Activated CD8-positive, alpha-beta memory T cell treated with anti-CD3 and anti-CD28 coated beads, Interleukin-2, amount 10 ng/mL, durations not matched to agents 7 days and 5 days (primary cell): Measurements from ENCODE around the gene PTPRN2. TPM values are rescaled to one million over a fixed set of nuclear protein-coding genes. Genes with fewer than 3 reads are reported as not detected.

Source experiments
- ATAC-seq: fragments of 150-1000 bp; cut with Tn5 transposase; one replicate; pipeline ENCODE4 v1.10.0; 2021; ENCODE audit warnings: moderate library complexity
- CTCF ChIA-PET: fragments of 350-600 bp; sonication (Branson Sonifier 250); formaldehyde crosslinking; loops from one replicate; lab custom pipeline; 2021; ENCODE audit warnings: antibody characterized with exemption; lab: Charles Lee
- DNase-seq: peaks from one replicate; pipeline ENCODE4 v3.0.0-alpha.2; 2020
- H3K27ac Mint-ChIP-seq: one replicate; pipeline ENCODE4 v1.8.0; 2021; ENCODE audit warnings: mild to moderate bottlenecking, mixed read lengths
- H3K27me3 Mint-ChIP-seq: one replicate; pipeline ENCODE4 v1.8.0; 2021; ENCODE audit warnings: mixed read lengths
- H3K36me3 Mint-ChIP-seq: one replicate; pipeline ENCODE4 v1.8.0; 2021; ENCODE audit warnings: mild to moderate bottlenecking, mixed read lengths
- H3K4me1 Mint-ChIP-seq: one replicate; pipeline ENCODE4 v1.8.0; 2021; ENCODE audit warnings: mixed read lengths
- H3K4me3 Mint-ChIP-seq: one replicate; pipeline ENCODE4 v1.8.0; 2021; ENCODE audit warnings: mild to moderate bottlenecking, moderate library complexity, mixed read lengths
- H3K9me3 Mint-ChIP-seq: one replicate; pipeline ENCODE4 v1.8.0; 2022; ENCODE audit warnings: low read depth, mixed read lengths
- total RNA-seq, 2 experiments: library from RNA; stranded (reverse); gene quantifications; one replicate each; pipeline ENCODE4 v1.2.3, GENCODE V29; 2021

Gene PTPRN2
- total RNA-seq, 2 experiments from 2014 or later: 3.2 to 5.7 TPM

DNA sequence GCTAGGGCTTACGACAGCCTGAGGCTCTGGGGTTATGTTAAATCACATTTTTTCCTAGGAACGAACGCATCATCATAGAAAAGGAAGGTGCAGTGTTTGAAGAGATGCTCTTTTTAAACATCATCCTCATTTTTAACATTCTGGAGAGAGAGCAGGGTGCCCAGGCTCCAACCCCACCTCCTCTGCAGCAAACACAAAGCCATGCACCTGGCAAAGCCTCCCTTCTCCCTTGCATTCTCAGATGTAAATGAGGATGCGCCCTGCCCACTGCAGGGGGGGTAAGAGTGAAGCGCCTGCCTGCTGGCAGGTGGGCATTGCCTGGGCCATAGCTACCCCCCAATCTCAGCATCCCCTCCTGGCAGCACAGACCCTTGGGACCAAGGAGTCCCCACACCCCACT is 92.4 kb downstream of the PTPRN2 start:
- DNase-seq (no peak), ATAC-seq (no peak)
- Mint-ChIP-seq H3K4me3 (no peak overlapping the region), H3K4me1 (no peaks in the 10 kb centered on the region), H3K36me3 (no peaks in the 10 kb centered on the region), H3K27me3 (peaks cover 4% of the 10 kb centered on the region), H3K9me3 (no peaks in the 10 kb centered on the region), H3K27ac (no peak overlapping the region)
- CTCF ChIA-PET: interaction anchor here (1.9 kb wide), 1 partner anchor 481 kb away, joined by 6 read pairs; no protein-coding TSS in a partner anchor

DNA sequence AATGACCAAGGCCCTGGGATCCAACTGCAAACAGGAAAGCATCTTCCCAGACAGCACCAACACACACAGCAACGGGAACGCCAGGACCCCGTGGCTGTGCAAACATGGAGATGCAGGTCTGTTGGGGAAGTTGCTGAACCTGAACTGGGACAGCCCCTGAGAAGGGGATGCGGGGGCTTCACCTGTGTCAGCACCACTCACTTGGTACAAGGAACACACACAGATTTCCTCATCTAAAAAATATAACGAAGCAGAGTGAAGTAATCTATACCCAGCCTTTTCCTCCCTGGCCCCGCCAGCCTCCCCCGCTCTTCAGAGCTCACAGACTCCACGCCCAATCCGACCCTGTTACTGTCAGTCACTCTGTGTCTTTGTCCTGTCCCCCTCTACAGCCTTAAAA is 93.0 kb downstream of the PTPRN2 start:
- CTCF ChIA-PET: interaction anchor here (1.9 kb wide), 1 partner anchor 482 kb away, joined by 6 read pairs; no protein-coding TSS in a partner anchor
- ATAC-seq (no peak), DNase-seq (no peak)
- Mint-ChIP-seq H3K9me3 (no peaks in the 10 kb centered on the region), H3K36me3 (no peaks in the 10 kb centered on the region), H3K4me3 (no peak overlapping the region), H3K27me3 (peaks cover 4% of the 10 kb centered on the region), H3K27ac (no peak overlapping the region), H3K4me1 (no peaks in the 10 kb centered on the region)

DNA sequence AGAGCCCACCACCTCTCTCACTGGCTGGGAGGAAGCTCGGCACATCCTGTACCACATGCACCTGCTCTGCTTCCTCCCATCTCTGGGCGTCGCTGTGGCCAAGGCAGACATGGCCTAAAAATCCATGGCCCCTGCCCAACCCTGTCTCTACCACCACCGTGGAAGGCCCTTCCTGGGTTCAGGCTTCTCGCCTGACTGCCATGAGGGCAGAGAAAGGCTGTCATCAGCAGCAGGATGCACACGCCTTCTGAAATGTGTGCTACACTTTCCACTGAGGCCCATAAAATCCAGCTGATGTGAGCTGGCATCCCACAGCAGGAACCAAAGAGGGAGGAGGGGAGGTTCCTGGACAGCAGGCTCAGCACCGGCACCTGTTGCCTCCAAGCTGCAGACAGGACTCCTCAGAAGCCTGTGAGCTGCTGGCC is 93.4 kb downstream of the PTPRN2 start:
- CTCF ChIA-PET: interaction anchor here (1.9 kb wide), 1 partner anchor 482 kb away, joined by 6 read pairs; no protein-coding TSS in a partner anchor
- Mint-ChIP-seq H3K4me3 (no peak overlapping the region), H3K36me3 (no peaks in the 10 kb centered on the region), H3K27me3 (peaks cover 4% of the 10 kb centered on the region), H3K9me3 (no peaks in the 10 kb centered on the region), H3K4me1 (no peaks in the 10 kb centered on the region), H3K27ac (no peak overlapping the region)
- ATAC-seq: no peak
- no peak for DNase-seq

DNA sequence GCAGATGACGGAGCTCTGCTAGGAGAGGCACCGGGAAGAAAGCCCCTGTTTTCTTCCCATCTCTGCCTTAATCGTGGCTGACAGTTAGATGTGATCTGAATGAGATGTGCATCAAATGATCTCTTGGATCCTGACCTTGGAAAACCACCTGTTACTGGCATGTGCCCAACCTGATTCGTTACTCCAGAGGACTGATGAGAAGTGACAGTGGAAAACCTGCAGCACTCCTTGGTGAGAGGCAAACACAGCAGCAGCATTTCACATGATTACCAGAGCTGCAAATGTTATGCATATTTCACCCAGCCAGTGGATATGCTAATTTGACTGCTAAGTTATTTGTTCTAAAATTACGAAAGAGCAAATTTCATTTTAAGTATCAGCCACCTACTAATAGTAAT is 95.3 kb downstream of the PTPRN2 start:
- Mint-ChIP-seq H3K9me3 (no peaks in the 10 kb centered on the region), H3K27me3 (no peaks in the 10 kb centered on the region), H3K4me1 (no peaks in the 10 kb centered on the region), H3K36me3 (no peaks in the 10 kb centered on the region), H3K4me3 (no peak overlapping the region), H3K27ac (no peak overlapping the region)
- CTCF ChIA-PET: no interaction called here
- no peak for ATAC-seq
- no peak for DNase-seq

DNA sequence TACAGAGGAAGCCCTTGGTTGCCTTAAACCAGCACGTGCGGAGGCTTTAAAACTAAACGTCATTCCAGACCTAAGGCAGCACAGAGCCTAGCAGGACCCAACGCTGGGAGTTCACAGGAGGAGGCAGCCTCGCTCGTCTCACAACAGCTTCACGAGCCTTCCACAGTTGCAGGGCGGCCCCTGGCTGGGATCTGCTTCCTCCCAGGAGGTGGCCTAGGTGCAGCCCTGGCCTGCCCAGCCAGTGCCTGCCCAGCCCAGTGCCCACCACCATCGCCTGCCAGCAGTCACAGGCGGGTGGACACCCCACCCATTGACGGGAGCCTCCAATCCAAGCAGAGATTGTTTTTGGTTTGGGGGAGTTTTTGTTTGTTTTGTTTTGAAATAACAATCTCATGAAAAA is 96.5 kb downstream of the PTPRN2 start:
- no peak for DNase-seq
- Mint-ChIP-seq H3K27me3 (no peaks in the 10 kb centered on the region), H3K4me1 (no peaks in the 10 kb centered on the region), H3K9me3 (no peaks in the 10 kb centered on the region), H3K4me3 (no peak overlapping the region), H3K36me3 (no peaks in the 10 kb centered on the region), H3K27ac (no peak overlapping the region)
- CTCF ChIA-PET: no interaction called here
- ATAC-seq: no peak

DNA sequence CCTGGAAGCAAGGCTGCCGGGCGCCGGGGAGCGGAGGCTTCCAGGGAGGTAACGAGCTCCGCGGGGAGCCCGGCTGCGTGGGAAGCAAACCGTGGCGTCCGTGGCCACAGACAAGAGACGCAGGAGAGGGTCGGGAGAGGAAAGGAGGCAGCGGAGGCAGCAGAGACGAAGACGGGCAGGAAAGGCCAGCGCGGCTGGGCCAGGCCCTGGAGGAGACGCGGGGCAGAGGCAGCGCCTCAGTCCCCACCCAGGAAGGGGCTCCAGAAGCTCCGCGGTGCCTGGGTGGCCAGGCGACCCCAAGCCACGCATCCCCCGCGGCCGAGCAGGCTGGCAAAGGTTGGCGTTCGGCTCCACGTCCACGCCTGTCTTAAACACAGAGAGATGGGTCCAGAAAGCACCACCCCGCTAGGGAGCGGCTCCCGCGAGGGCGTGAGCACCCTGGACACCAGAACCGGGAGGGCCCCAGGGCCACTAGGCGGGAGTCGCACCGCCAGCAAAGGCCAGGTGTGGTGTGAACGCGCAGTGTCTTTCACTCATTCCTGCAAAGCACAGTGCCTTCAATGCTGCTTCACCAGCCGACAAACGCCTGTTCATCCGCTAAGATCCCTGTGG is 97.3 kb downstream of the PTPRN2 start:
- H3K4me3 Mint-ChIP-seq: no peak overlapping the region
- no peaks in the 10 kb centered on the region for H3K9me3 Mint-ChIP-seq
- CTCF ChIA-PET: no interaction called here
- no peaks in the 10 kb centered on the region for H3K36me3 Mint-ChIP-seq
- H3K27ac Mint-ChIP-seq: no peak overlapping the region
- DNase-seq (no peak), ATAC-seq (no peak)
- no peaks in the 10 kb centered on the region for H3K27me3 Mint-ChIP-seq
- H3K4me1 Mint-ChIP-seq: no peaks in the 10 kb centered on the region

DNA sequence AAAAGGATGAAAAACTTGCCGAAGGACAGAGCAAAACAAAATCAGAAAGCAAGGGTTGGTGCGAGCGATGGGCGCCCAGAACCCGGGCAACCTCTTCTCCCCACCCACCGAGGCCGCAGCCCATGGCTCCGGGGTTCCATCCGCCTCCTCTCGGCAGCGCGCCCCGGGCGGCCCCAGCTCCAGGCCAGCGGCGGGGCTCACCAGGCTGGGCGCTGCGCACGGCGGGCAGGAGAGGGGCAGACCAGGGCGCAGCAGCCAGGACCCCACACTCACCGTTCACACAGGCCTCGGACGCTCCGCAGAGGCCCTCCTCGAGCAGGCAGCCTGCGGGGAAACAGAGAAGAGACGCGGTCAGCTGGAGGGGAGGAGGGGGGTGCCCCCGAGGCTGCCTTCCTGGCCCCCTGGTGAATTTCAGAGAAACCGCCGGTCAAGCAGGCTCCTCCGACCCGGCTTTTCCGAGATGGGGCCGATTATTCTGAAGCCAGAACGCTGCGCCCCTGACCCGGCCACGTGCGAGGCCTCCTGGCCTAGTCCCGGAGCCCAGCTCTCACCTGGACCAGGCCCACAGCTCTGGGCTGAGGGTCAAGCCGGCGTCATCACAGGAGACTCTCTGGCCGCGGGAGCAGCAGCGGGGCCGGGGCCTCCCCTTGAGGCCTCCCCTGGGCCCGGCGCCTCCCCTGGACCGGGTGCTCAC is 98.0 kb downstream of the PTPRN2 start:
- CTCF ChIA-PET: no interaction called here
- Mint-ChIP-seq H3K27ac (no peak overlapping the region), H3K9me3 (no peaks in the 10 kb centered on the region), H3K4me1 (no peaks in the 10 kb centered on the region), H3K4me3 (no peak overlapping the region), H3K36me3 (no peaks in the 10 kb centered on the region), H3K27me3 (no peaks in the 10 kb centered on the region)
- DNase-seq (no peak), ATAC-seq (no peak)

DNA sequence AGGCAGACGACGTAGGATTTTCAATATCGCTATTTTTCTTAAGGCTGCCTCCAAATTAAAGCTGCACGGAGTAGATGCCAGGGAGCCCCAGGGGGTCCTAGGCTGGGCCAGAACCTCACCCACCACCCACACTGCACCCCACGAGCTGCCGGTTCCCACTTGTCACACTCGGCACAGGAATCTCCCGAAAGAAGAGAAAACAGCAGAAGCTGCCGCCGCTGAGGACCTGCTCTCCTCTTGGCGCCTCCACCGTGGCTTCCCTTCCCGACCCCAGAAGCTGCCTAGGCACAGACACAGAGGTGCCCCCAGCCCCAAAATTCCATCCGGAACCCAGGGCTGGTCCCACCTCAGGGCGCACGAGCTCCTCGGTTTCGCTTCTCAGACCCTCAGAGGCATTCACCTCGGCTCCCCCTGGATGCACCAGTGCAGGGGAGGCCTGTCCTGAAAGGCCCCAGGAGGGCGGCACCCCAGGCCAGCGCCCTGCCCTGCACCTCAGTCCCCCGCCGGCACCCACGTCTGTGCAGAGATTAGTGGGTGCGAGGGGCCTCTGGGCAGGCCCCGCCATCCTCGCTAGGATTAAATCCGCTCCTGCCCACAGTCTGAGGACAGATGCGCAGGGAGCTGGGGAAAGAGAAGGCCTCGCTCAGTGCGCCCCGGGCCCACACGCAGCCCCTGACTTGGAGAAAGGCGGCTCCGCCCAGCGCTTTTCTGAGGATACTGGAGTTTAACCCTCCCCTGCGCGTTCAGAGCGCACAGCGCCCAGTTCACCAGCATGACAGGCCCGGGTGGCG is 99.2 kb downstream of the PTPRN2 start:
- CTCF ChIA-PET: no interaction called here
- Mint-ChIP-seq H3K36me3 (no peaks in the 10 kb centered on the region), H3K4me3 (no peak overlapping the region), H3K27ac (no peak overlapping the region), H3K4me1 (no peaks in the 10 kb centered on the region), H3K9me3 (no peaks in the 10 kb centered on the region), H3K27me3 (no peaks in the 10 kb centered on the region)
- ATAC-seq (no peak), DNase-seq (no peak)

DNA sequence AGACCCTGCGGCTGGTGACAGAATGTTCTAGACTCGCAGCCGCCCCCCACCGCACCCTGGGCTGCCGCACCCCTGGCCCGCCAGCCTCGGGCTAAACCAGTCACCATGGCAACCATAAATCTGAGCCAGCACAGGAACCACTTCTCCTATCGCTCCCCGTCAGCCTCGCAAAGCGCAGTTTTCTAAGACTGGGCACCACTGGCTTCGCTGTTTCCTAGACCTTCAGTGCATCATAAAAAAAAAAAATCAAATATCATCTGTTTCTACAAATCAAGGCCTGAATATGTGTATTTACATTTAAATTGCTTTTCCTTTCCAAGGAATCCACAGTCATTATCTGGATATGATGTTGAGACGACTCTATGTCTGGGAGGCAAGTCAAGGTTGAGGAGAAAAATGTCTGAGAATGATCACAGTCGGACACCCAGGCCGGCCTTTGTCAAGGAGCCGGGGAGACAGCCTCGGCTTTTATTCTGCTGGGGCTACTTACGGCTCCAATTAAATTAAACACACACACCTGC is 99.9 kb downstream of the PTPRN2 start:
- H3K27ac Mint-ChIP-seq: no peak overlapping the region
- H3K9me3 Mint-ChIP-seq: no peaks in the 10 kb centered on the region
- no peaks in the 10 kb centered on the region for H3K27me3 Mint-ChIP-seq
- CTCF ChIA-PET: no interaction called here
- no peak for ATAC-seq
- H3K4me3 Mint-ChIP-seq: no peak overlapping the region
- H3K36me3 Mint-ChIP-seq: no peaks in the 10 kb centered on the region
- DNase-seq: no peak
- no peaks in the 10 kb centered on the region for H3K4me1 Mint-ChIP-seq

DNA sequence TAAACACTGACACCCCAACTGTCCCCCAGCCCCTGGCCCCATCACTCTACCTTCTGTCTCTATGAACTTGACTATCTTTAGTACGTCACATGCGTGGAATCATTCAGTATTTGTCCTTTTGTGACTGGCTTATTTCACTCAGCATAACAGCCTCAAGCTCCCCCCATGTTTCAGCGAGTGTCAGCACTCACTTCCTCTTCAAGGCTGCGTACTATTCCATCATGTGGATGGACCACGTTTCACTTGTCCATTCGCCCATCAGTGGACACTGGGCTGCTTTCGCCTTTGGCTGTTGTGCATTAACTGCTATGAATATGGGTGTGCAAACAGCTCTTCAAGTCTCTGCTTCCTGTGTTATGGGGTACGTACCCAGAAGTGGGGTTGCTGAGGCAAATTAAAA is 100.7 kb downstream of the PTPRN2 start:
- Mint-ChIP-seq H3K27ac (no peak overlapping the region), H3K9me3 (no peaks in the 10 kb centered on the region), H3K4me1 (no peaks in the 10 kb centered on the region), H3K36me3 (no peaks in the 10 kb centered on the region), H3K27me3 (no peaks in the 10 kb centered on the region), H3K4me3 (no peak overlapping the region)
- DNase-seq (no peak), ATAC-seq (no peak)
- CTCF ChIA-PET: no interaction called here

DNA sequence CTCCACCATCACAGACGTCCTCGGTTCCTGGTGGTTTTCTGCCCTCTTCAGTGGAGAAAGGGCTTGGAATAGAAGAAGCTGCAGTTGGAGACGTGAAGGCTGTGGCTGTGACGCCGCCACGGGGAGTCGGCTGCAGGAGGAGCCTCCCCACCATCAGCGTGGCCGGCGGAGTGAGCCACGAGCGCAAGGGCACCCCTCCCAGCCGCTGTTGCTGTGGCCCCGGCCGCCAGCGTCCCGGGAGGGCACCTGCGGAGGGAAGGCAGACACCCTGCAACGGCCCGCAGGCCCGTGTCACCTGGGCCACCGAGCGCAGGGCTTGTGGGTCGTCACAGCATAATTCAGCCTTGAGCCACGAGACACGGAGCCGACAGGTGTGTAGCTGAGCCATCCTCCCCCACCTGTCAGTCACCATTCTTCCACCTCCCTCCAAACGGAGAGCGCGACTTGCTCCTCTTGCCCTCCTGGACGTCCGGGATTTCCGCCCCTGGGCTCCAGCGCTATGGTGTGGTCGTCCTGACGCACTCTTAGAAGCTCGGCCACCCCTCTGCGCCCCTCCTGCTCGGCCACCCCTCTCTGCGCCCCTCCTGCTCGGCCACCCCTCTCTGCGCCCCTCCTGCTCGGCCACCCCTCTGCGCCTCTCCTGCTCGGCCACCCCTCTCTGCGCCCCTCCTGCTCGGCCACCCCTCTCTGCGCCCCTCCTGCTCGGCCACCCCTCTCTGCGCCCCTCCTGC is 102.7 kb downstream of the PTPRN2 start:
- H3K4me1 Mint-ChIP-seq: no peaks in the 10 kb centered on the region
- H3K4me3 Mint-ChIP-seq: no peak overlapping the region
- H3K36me3 Mint-ChIP-seq: no peaks in the 10 kb centered on the region
- ATAC-seq (no peak), DNase-seq (no peak)
- CTCF ChIA-PET: no interaction called here
- no peaks in the 10 kb centered on the region for H3K9me3 Mint-ChIP-seq
- H3K27ac Mint-ChIP-seq: no peak overlapping the region
- H3K27me3 Mint-ChIP-seq: no peaks in the 10 kb centered on the region

DNA sequence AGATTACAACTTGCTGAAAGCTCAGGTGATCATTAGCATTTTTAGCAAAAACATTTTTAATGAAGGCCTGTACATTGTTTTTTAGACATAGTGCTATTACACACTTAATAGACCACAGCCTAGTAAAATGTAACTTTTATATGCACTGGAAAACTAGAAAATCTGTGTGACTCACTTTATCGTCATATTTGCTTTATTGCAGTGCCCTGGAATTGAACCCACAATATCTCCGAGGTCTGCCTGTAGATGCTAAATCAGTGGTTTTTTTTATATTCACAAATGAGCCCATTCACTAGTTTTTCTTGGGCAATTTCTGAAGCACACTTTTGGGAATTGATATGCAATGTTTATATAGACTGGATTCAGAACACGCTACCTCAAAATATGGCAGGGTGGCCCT is 105.1 kb downstream of the PTPRN2 start:
- no peak for DNase-seq
- Mint-ChIP-seq H3K4me1 (no peaks in the 10 kb centered on the region), H3K4me3 (no peak overlapping the region), H3K9me3 (no peaks in the 10 kb centered on the region), H3K27ac (no peak overlapping the region), H3K36me3 (no peaks in the 10 kb centered on the region), H3K27me3 (no peaks in the 10 kb centered on the region)
- ATAC-seq: no peak
- CTCF ChIA-PET: no interaction called here

DNA sequence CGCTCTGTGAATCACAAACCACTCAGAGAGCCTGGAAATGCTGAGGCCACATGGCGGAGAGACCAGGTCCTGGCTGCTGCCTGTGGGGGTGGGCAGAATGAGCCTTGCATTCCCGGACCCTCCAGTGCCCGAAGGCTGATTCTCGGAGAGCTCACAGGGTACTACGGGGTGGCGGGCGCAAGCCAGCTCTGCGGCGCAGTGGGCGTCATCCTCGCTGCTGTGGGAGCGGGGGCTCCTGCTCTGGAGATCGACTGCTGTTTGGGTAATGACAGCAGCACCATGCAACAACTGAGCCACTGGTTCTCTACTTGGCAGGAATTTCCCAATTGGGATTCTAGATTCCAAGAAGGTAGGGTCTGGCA is 108.0 kb downstream of the PTPRN2 start:
- no peaks in the 10 kb centered on the region for H3K27me3 Mint-ChIP-seq

More for the DNA sequence above, 108.0 kb downstream of the PTPRN2 start:
- ATAC-seq (no peak), DNase-seq (no peak)
- no peaks in the 10 kb centered on the region for H3K9me3 Mint-ChIP-seq
- H3K4me1 Mint-ChIP-seq: no peaks in the 10 kb centered on the region
- CTCF ChIA-PET: no interaction called here
- H3K4me3 Mint-ChIP-seq: no peak overlapping the region
- no peak overlapping the region for H3K27ac Mint-ChIP-seq
- H3K36me3 Mint-ChIP-seq: no peaks in the 10 kb centered on the region
